GM06990 (cell line): Measurements from ENCODE around the gene HS6ST3.

Experiments used
- DNase-seq: peaks from one replicate; pipeline ENCODE4 v3.0.0-alpha.2; 2011; ENCODE audit not compliant: insufficient read length; ENCODE audit errors: extremely low read depth
- H3K27me3 ChIP-seq: replicated peaks from 2 replicates; pipeline ENCODE4 v1.6.0; 2011; ENCODE audit warnings: low read length; ENCODE audit not compliant: control insufficient read depth, insufficient read depth
- H3K36me3 ChIP-seq: 2 replicates; pipeline ENCODE4 v1.5.1; 2011; ENCODE audit warnings: low read length; ENCODE audit not compliant: control insufficient read depth, insufficient read depth
- H3K4me3 ChIP-seq: replicated peaks from 2 replicates; pipeline ENCODE4 v1.5.1; 2011; ENCODE audit warnings: low read depth, mild to moderate bottlenecking, control low read depth, low read length
- TF ChIP-seq, protein P1 (sequence below): IDR thresholded peaks from 2 replicates; pipeline ENCODE4 v1.5.1; 2011; ENCODE audit warnings: low read length, control low read depth, mild to moderate bottlenecking, inconsistent platforms; ENCODE audit not compliant: insufficient read depth, poor library complexity, severe bottlenecking

HS6ST3 gene

DNA sequence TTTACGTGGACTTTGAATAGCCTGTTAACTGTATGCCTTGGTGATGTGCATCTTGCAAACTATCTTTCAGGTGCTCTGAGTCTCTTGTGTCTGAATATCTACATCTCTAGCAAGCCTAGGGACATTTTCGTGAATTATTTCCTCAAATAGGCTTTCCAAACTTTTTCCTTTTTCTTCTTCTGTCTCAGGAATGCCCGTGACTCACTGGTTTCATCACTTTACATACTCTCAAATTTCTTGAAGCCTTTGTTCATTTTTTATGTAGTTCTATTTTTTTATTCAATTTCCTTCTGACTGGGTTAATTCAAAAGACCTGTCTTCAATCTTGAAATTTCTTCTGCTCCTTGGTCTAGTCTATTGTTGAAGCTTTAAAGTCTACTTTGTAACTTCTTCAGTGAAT is 572.1 kb downstream of the HS6ST3 start:
- no peak overlapping the region for H3K4me3 ChIP-seq
- no peaks in the 10 kb centered on the region for H3K36me3 ChIP-seq
- DNase-seq, result no peak
- TF ChIP-seq, protein P1, sequence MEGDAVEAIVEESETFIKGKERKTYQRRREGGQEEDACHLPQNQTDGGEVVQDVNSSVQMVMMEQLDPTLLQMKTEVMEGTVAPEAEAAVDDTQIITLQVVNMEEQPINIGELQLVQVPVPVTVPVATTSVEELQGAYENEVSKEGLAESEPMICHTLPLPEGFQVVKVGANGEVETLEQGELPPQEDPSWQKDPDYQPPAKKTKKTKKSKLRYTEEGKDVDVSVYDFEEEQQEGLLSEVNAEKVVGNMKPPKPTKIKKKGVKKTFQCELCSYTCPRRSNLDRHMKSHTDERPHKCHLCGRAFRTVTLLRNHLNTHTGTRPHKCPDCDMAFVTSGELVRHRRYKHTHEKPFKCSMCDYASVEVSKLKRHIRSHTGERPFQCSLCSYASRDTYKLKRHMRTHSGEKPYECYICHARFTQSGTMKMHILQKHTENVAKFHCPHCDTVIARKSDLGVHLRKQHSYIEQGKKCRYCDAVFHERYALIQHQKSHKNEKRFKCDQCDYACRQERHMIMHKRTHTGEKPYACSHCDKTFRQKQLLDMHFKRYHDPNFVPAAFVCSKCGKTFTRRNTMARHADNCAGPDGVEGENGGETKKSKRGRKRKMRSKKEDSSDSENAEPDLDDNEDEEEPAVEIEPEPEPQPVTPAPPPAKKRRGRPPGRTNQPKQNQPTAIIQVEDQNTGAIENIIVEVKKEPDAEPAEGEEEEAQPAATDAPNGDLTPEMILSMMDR, result no peak
- no peaks in the 10 kb centered on the region for H3K27me3 ChIP-seq

GRCh38 chr13:96667294-96668018 is 577.5 kb downstream of the HS6ST3 start:
- Histone ChIP-seq H3K4me3 (no peak overlapping the region), H3K27me3 (no peaks in the 10 kb centered on the region), H3K36me3 (no peaks in the 10 kb centered on the region)
- TF ChIP-seq, protein P1, result no peak
- no peak for DNase-seq

DNA sequence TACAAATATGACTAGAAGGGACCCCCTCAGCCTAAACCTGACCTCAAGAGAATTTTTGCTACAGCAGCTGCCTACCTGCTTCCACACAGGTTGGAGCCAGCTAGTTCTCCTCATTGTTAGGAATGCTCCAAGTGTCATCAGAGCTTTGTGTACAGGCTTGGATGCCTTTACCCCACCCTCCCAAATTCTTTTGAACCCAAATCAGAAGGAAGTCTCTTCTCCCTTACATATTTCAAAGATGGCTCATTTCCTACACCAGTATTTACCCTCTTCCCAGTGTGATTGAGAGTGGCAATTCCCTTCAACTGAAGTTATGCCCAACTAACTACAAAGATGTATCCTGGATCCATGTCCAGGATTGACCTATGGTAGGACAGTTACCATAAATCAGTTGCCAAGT is 581.2 kb downstream of the HS6ST3 start:
- H3K36me3 ChIP-seq, result no peaks in the 10 kb centered on the region
- H3K27me3 ChIP-seq, result no peaks in the 10 kb centered on the region
- TF ChIP-seq, protein P1, result no peak
- H3K4me3 ChIP-seq, result no peak overlapping the region
- no peak for DNase-seq

GRCh38 chr13:96672016-96672415 is 582.1 kb downstream of the HS6ST3 start:
- no peak for DNase-seq
- H3K36me3 ChIP-seq, result no peaks in the 10 kb centered on the region
- TF ChIP-seq, protein P1, result no peak
- H3K27me3 ChIP-seq, result no peaks in the 10 kb centered on the region
- H3K4me3 ChIP-seq, result no peak overlapping the region

GRCh38 chr13:96673825-96674224 is 583.9 kb downstream of the HS6ST3 start:
- no peaks in the 10 kb centered on the region for H3K27me3 ChIP-seq
- no peaks in the 10 kb centered on the region for H3K36me3 ChIP-seq
- H3K4me3 ChIP-seq, result no peak overlapping the region
- TF ChIP-seq, protein P1, result no peak
- DNase-seq, result no peak

DNA sequence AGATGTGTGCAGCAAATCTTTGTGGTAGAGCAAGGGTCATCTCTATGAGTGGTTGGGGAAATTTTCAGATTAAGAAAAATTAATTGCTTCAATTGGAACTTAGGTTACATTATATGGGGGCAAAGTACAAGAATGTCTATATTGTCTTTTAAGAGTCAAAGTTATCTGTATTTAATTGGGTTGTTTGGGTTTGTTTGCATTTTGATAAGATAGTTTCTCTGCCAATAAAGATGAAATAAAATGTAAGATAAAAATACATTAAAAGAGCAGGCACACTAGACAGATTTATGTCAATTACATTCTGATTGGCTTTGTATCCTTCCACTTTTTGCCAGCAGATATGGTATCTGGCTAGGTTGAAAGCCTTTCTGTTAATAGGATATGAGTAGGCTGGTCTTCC is 587.1 kb downstream of the HS6ST3 start:
- DNase-seq, result no peak
- H3K27me3 ChIP-seq, result no peaks in the 10 kb centered on the region
- no peaks in the 10 kb centered on the region for H3K36me3 ChIP-seq
- TF ChIP-seq, protein P1, result no peak
- H3K4me3 ChIP-seq, result no peak overlapping the region
